HG02623 (cell line): ENCODE results near the gene DLX1.

Experiments
- ATAC-seq: cut with Tn5 transposase; IDR thresholded peaks from one replicate; pipeline ENCODE4 v1.9.1; 2021; ENCODE audit warnings: moderate library complexity; ENCODE audit not compliant: unreplicated experiment

Gene DLX1

DNA sequence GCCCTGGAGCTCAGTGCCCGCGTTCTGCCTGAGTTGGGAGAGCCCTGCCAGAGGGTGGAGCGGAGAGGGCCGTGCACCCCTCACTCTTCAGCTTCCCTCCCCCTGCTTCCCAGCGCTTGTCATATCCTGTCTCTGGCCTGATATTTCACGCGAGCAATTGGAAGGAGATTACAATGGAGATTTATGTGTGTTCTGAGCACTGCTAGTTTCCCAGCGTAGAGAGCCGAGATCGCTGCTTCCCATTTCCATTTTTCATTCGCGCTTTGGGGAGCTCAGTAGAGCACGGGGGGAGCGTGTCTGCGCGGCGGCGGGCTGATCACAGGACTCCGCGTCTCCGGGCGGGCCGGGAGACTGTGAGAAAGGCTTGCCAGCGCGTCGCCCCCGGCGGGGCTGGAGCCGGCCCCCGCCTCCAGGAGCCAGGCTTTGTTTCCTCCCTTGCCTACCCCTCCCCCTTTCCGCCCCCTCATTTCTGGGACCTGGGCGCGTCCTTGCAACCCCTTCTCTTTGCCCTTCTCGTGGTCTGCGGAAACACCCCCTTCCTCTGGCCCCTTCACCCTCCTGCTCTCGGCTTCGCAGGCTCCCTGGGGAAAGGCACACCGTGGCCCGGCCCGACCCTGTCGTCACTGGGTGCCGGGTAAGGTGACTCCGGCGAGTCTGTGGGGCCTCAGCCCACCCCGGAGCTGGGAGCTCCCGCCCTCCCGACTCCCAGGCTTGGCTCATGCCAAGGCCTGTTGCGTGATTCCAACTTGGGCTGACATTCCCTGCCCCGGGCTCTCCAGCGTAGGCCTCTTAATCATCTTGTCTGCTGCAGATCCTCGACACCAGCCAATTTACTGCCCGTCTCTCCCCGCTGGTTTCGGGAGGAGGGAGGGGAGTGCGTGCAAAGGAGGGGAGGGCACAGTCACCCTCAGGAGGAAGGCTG lies 11.6 kb downstream of the DLX1 start:
- ATAC-seq = no peak

GRCh38 chr2:172097557-172098131 lies 12.3 kb downstream of the DLX1 start:
- ATAC-seq = no peak

- no peak for ATAC-seq
These were observed 13.0 kb downstream of the DLX1 start for GRCh38 chr2:172098287-172098649.

- ATAC-seq = no peak
These were observed 13.6 kb downstream of the DLX1 start for GRCh38 chr2:172098650-172099471.

DNA sequence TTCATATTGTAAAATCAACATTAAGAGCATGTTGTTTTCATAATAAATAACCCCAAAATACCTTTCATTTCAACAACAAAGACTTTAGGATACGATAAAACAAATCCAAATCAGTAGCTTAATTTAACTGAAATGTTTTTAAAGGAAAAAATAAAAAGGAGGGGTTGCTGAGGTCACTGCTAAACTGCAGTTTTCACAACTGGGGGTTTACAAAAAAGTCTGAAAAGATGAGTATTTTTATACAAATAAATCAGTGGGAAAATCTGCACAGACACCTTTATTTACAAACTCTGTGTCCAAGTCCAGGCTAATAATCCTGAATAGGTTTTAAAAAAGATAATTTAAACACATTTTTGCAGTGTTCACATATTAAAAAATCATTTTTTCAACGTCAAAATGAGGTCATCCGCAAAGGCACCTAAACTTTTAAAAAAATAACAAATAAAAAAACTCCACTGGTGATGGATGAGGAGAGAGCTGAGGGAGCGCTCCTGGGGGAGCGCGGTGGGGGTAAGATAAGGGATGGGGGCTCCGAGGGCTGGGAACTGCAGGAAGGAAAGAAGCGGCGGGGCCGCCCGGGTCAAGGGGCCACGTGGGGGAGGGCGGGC lies 14.3 kb downstream of the DLX1 start:
- no peak for ATAC-seq

GRCh38 chr2:172100080-172100934 lies 15.0 kb downstream of the DLX1 start:
- no peak for ATAC-seq

GRCh38 chr2:172100935-172101820 lies 15.9 kb downstream of the DLX1 start:
- ATAC-seq = no peak

DNA sequence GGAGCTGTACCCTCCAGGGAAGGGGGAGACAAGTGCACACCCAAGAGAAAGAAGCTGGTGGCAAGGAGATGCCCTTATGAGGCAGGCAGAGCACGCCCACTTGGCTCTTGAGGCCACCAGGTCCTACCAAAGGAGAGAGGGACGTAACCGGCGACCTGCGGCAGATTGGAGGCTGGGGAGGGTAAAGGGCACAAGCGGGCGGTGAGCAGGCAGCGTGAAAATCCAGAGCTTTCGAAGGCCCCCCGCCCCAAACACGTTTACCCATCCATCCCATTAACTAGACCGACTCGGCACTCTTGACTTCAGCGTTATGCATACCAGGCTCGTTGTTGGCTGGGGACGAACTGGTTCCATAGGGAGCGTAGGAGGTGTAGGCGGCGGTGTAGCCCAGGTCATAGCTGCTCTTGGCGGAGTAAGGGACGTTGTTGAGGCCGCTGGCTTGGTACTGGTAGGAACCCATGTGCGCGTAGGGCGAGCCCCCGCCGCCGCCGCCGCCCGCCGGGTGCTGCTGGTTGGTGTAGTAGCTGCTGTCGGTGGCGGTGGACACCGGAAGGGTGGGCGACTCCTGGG lies 16.6 kb downstream of the DLX1 start:
- ATAC-seq = no peak

DNA sequence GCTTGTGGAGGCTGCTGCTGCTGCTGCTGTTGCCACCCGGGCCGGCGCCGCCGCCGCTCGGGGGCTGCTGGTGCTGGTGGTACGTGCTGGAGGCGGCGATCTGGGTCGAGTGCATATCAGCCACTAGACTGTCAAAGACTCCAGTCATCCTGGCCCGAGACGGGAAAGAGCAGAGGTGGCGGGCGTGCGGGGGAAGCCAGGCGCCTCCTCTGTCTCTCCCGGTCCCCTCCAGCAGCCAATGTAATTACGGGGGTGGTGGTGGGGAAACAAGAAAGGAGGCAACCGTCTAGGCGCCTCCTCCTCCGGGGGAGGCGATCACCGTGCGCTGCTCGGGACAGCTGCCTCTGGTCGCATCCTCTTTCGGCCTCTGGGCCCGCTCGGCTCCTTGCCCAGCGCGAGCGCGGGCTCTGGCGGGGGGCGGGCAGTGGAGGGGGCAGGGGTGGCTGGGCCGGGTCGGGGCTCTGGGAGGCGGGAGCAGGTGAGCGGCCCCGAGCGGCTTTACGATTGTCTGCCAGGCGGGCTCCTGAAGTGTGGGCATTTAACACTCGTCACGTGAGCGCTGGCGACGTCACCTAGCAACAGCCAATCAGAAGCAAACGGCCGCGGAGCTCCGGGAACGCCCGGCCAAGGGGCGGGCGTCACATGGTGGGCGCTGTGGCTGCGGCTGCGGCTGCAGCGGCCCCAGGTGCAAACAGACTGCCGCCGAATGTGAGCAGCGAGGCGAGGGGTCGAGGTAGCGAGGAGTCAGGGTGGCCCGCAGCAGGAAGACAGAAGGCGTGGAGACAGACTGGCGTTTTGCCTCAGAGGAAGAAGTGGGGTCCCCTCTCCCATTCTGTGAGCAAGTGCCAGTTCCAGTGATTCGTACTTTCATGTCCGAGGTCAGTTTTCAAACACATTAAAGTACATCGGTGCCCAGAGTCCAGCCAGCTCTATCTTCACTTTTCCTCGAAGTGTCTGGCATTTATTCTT lies 17.4 kb downstream of the DLX1 start, which contains the start of gene DLX2:
DLX2 (minus strand) TSS at position 510 of the 969 bp plus-strand sequence; CDS start at position 148, 362 bp downstream.
- ATAC-seq = peak; percentile 71

GRCh38 chr2:172103471-172104272 lies 18.4 kb downstream of the DLX1 start:
- no peak for ATAC-seq

GRCh38 chr2:172105471-172106107 lies 20.3 kb downstream of the DLX1 start:
- ATAC-seq = no peak

- no peak for ATAC-seq
These were observed 21.0 kb downstream of the DLX1 start for GRCh38 chr2:172106108-172106961.

GRCh38 chr2:172107690-172108586 lies 22.6 kb downstream of the DLX1 start:
- ATAC-seq = no peak

GRCh38 chr2:172108587-172108930 lies 23.3 kb downstream of the DLX1 start:
- no peak for ATAC-seq
